GM23248 (cell line): ENCODE data around the gene UBL4A.

ENCODE experiments used
- EZH2 ChIP-seq: fragments of 200-600 bp; sonication (generic); IDR thresholded peaks from 2 replicates; pipeline ENCODE4 v1.6.1; 2018; ENCODE audit warnings: antibody characterized with exemption, mild to moderate bottlenecking; ENCODE audit not compliant: insufficient read depth, poor library complexity, severe bottlenecking
- EZH2phosphoT487 ChIP-seq: fragments of 200-600 bp; sonication (generic); IDR thresholded peaks from 2 replicates; pipeline ENCODE4 v1.6.1; 2018; ENCODE audit warnings: antibody characterized with exemption, moderate library complexity, mild to moderate bottlenecking, low read depth; ENCODE audit not compliant: insufficient read depth

- TF ChIP-seq EZH2 (no peak), EZH2phosphoT487 (no peak)
These were observed 4.1 kb upstream of the UBL4A start, which contains the start of gene SLC10A3 for GRCh38 chrX:154490414-154491083.
